ENCODE data around the gene GNL2. TPM values are rescaled to one million over a fixed set of nuclear protein-coding genes. Genes with fewer than 3 reads are reported as not detected.

Gene GNL2
- total RNA-seq, 2 experiments from 2014 or later, result 43.4 to 44.5 TPM

DNA sequence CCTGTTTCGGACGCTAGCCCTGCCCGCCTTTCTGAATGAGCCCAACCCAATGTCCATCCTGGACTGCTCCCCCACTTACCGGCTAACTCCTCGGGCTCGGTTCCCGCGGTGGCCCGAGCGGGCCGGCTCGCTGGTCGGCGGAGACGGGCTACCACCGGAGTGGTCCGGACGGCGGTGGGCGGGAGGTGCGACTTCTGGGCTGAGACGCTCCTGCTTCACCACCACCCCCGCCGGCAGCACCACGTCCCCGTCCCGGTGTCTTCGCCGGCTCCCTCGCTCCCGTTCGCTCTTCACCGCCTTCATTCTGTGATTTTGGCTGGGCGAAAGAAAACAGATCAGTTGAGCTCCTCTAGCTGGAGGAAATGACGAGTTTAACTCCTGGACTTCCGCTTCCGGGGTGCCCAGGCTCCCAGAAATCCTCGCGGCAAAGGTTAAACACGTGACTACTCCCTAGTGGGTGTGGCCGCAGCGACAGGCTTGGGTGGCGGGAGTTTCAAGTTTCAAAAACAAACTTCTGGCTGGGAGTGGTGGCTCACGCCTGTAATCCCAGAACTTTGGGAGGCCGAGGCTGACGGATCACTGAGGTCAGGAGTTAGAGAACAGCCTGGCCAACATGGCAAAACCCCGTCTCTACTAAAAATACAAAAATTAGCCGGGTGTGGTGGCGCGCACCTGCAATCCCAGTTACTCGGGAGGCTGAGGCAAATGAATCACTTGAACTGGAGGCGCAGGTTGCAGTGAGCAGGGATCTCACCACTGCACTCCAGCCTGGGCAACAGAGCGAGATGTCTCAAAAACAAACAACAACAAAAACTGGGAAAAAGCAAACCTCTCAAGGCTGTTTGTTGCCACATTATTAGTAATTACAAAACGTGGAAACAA, 41.6 kb downstream of the GNL2 start, which contains the start of gene SNIP1:
SNIP1 (minus strand) TSS at position 367 of the 882 bp plus-strand sequence; CDS start at position 303, 64 bp downstream.
- H3K36me3 Mint-ChIP-seq (ENCODE audit: low read depth), result peaks cover 44% of the 10 kb centered on the region
- intact Hi-C loops (cut with DNase I, micrococcal nuclease), result loop anchor here (1.0 to 5.0 kb wide), 9 partner anchors 39 to 255 kb away; partner anchors contain the start of genes GNL2 (in 1 of the 2), MEAF6 (in 1 of the 2) and YRDC (in 1 of the 2)
- ChIA-PET CTCF (interaction anchor here (1.4 kb wide), 1 partner anchor 39 kb away, joined by 8 read pairs; the partner anchor contains the start of gene MEAF6), POLR2A (interaction anchor here (0.6 to 3.5 kb wide), 16 partner anchors 35 to 1331 kb away, joined by 3 to 37 read pairs (median 4); partner anchors contain the start of genes CDCA8, GNL2, INPP5B and MEAF6)
- TF ChIP-seq, protein P1, sequence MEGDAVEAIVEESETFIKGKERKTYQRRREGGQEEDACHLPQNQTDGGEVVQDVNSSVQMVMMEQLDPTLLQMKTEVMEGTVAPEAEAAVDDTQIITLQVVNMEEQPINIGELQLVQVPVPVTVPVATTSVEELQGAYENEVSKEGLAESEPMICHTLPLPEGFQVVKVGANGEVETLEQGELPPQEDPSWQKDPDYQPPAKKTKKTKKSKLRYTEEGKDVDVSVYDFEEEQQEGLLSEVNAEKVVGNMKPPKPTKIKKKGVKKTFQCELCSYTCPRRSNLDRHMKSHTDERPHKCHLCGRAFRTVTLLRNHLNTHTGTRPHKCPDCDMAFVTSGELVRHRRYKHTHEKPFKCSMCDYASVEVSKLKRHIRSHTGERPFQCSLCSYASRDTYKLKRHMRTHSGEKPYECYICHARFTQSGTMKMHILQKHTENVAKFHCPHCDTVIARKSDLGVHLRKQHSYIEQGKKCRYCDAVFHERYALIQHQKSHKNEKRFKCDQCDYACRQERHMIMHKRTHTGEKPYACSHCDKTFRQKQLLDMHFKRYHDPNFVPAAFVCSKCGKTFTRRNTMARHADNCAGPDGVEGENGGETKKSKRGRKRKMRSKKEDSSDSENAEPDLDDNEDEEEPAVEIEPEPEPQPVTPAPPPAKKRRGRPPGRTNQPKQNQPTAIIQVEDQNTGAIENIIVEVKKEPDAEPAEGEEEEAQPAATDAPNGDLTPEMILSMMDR (IDR thresholded peaks at IDR 0.05), result no peak
- H3K27me3 ChIP-seq (ENCODE audit: control insufficient read depth in 1 of 2, insufficient read depth in 2 of 2, low read length in 2 of 2), result no peaks in the 10 kb centered on the region
- H3K4me1 Mint-ChIP-seq (ENCODE audit: low read depth), result peaks cover 45% of the 10 kb centered on the region
- H3K9me3 ChIP-seq (ENCODE audit: control insufficient read depth in 1 of 2, insufficient read depth in 1 of 2, low read length in 2 of 2), result no peaks in the 10 kb centered on the region
- H3K27ac ChIP-seq (ENCODE audit: low read depth in 1 of 2, low read length in 2 of 2), result peak within 1 kb of the TSS; percentile 83
- peak within 1 kb of the TSS; percentile 99 for H3K4me3 Mint-ChIP-seq
- peak; percentile 80 to 96 (median 88) for DNase-seq
- ATAC-seq (ENCODE audit: poor library complexity), result peak; percentile 98
- H3K4me1 ChIP-seq (ENCODE audit: insufficient read depth, low read length), result peaks cover 19% of the 10 kb centered on the region
- no peaks in the 10 kb centered on the region for H3K9me3 Mint-ChIP-seq
- H3K27ac Mint-ChIP-seq, result peak within 1 kb of the TSS; percentile 92
- peaks cover 4% of the 10 kb centered on the region for H3K27me3 Mint-ChIP-seq
- peak within 1 kb of the TSS; percentile 71 for H3K4me3 ChIP-seq (ENCODE audit: low read length)
- peaks cover 28% of the 10 kb centered on the region for H3K36me3 ChIP-seq (ENCODE audit: insufficient read depth, low read length)

DNA sequence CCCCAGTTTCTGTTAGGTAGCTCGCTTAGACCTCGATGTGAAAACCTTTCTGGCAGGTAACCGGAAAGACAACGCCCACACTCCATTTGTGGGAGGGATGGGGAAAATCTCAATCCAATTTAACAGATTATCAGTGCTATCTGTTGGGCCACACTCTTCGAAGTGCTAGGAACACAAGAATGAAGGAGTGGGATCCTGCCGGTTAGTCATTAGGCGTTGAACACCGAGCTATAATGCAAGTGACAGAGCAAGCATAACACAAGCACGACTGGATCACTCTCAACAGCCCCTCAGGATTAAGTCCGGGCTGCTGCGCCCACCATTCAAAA, 42.2 kb downstream of the GNL2 start:
- H3K9me3 Mint-ChIP-seq, result no peaks in the 10 kb centered on the region
- DNase-seq (no peak), ATAC-seq (ENCODE audit: poor library complexity) (peak; percentile 4)
- H3K36me3 Mint-ChIP-seq (ENCODE audit: low read depth), result peaks cover 50% of the 10 kb centered on the region
- peak overlapping the region; percentile 99 for H3K4me3 Mint-ChIP-seq
- Histone ChIP-seq H3K36me3 (ENCODE audit: insufficient read depth, low read length) (peaks cover 33% of the 10 kb centered on the region), H3K4me3 (ENCODE audit: low read length) (peak overlapping the region; percentile 71), H3K27ac (ENCODE audit: low read depth in 1 of 2, low read length in 2 of 2) (peak overlapping the region; percentile 83), H3K9me3 (ENCODE audit: control insufficient read depth in 1 of 2, insufficient read depth in 1 of 2, low read length in 2 of 2) (no peaks in the 10 kb centered on the region), H3K27me3 (ENCODE audit: control insufficient read depth in 1 of 2, insufficient read depth in 2 of 2, low read length in 2 of 2) (no peaks in the 10 kb centered on the region), H3K4me1 (ENCODE audit: insufficient read depth, low read length) (peaks cover 19% of the 10 kb centered on the region)
- H3K27me3 Mint-ChIP-seq, result peaks cover 4% of the 10 kb centered on the region
- peak overlapping the region; percentile 92 for H3K27ac Mint-ChIP-seq
- intact Hi-C loops (cut with DNase I, micrococcal nuclease), result loop anchor here (2.0 to 5.0 kb wide), 2 partner anchors 39 to 76 kb away; partner anchors contain the start of gene MEAF6 (in 1 of the 2)
- peaks cover 50% of the 10 kb centered on the region for H3K4me1 Mint-ChIP-seq (ENCODE audit: low read depth)
- ChIA-PET CTCF (no interaction called here), POLR2A (interaction anchor here (0.6 to 3.5 kb wide), 15 partner anchors 34 to 1331 kb away, joined by 3 to 37 read pairs (median 3); partner anchors contain the start of genes CDCA8, GNL2, INPP5B and MEAF6)
- TF ChIP-seq, protein P1 (IDR thresholded peaks at IDR 0.05), result no peak

GRCh38 chr1:37549341-37549740, 46.4 kb downstream of the GNL2 start:
- POLR2A ChIA-PET, result no interaction called here
- Mint-ChIP-seq H3K36me3 (ENCODE audit: low read depth) (peaks cover 81% of the 10 kb centered on the region), H3K9me3 (no peaks in the 10 kb centered on the region), H3K4me3 (no peak overlapping the region), H3K27me3 (no peaks in the 10 kb centered on the region), H3K27ac (peak overlapping the region; percentile 59), H3K4me1 (ENCODE audit: low read depth) (peaks cover 61% of the 10 kb centered on the region)
- TF ChIP-seq, protein P1 (IDR thresholded peaks at IDR 0.05), result no peak
- intact Hi-C loops (cut with DNase I, micrococcal nuclease), result no loop called here
- CTCF ChIA-PET, result interaction anchor here (0.9 to 3.3 kb wide), 2 partner anchors 34 to 61 kb away, joined by 3 to 13 read pairs; partner anchors contain the start of gene MEAF6
- Histone ChIP-seq H3K27me3 (ENCODE audit: control insufficient read depth in 1 of 2, insufficient read depth in 2 of 2, low read length in 2 of 2) (no peaks in the 10 kb centered on the region), H3K4me1 (ENCODE audit: insufficient read depth, low read length) (peaks cover 17% of the 10 kb centered on the region), H3K36me3 (ENCODE audit: insufficient read depth, low read length) (peaks cover 72% of the 10 kb centered on the region), H3K4me3 (ENCODE audit: low read length) (no peak overlapping the region), H3K27ac (ENCODE audit: low read depth in 1 of 2, low read length in 2 of 2) (no peak overlapping the region), H3K9me3 (ENCODE audit: control insufficient read depth in 1 of 2, insufficient read depth in 1 of 2, low read length in 2 of 2) (no peaks in the 10 kb centered on the region)
- DNase-seq (no peak), ATAC-seq (ENCODE audit: poor library complexity) (no peak)
